SK-N-SH (cell line): ENCODE results near the gene MAN1A1. TPM values are rescaled to one million over a fixed set of nuclear protein-coding genes. Genes with fewer than 3 reads are reported as not detected.
A peak's percentile ranks its signal among the peaks of the same experiment; 100 is the strongest.

Source experiments
- CTCF ChIA-PET: fragments of 300-600, 350-600 bp; formaldehyde crosslinking; extraction: SDS; loops from one replicate; lab custom pipeline; 2021; lab: Yijun Ruan, JAX
- POLR2A ChIA-PET: fragments of 350-600 bp; sonication (Branson Sonifier 250); formaldehyde crosslinking; extraction: SDS; loops from one replicate; lab custom pipeline; 2020; ENCODE audit warnings: antibody characterized with exemption, inconsistent platforms; lab: Yijun Ruan, JAX
- DNase-seq: peaks from one replicate; pipeline ENCODE4 v3.0.0; 2012
- H2AFZ ChIP-seq: fragments of 200-600 bp; sonication (generic); 2 replicates; pipeline ENCODE4 v1.8.1; 2016; ENCODE audit warnings: antibody characterized with exemption, mild to moderate bottlenecking, low read depth
- H3F3A ChIP-seq: fragments of 200-600 bp; sonication (generic); replicated peaks from 2 replicates; pipeline ENCODE3; 2016; ENCODE audit warnings: antibody characterized with exemption, mild to moderate bottlenecking; ENCODE audit not compliant: insufficient read depth
- H3K27ac ChIP-seq, 2 experiments: fragments of 200-500 bp in 1 of 2; fragments of 200-600 bp in 1 of 2; sonication (Bioruptor generic) in 1 of 2; sonication (generic), shearing (Covaris generic) in 1 of 2; 2 replicates each; pipeline versions ENCODE4 v1.5.1 to v1.6.1; 2014 to 2016; ENCODE audit warnings: low read depth in 2 of 2, inconsistent platforms in 1 of 2, low read length in 1 of 2, mild to moderate bottlenecking in 1 of 2, mixed read lengths in 1 of 2
- H3K27me3 ChIP-seq: fragments of 200-600 bp; sonication (generic), shearing (Covaris generic); 2 replicates; pipeline ENCODE4 v1.6.1; 2016; ENCODE audit warnings: mixed run types; ENCODE audit not compliant: insufficient read depth
- H3K36me3 ChIP-seq, 2 experiments: fragments of 200-500 bp in 1 of 2; fragments of 200-600 bp in 1 of 2; sonication (Bioruptor generic) in 1 of 2; sonication (generic) in 1 of 2; replicated peaks in 1 of 2; 2 replicates each; pipeline versions ENCODE3 to v1.5.1; 2014 to 2016; ENCODE audit warnings: low read length in 1 of 2, mild to moderate bottlenecking in 1 of 2; ENCODE audit not compliant: insufficient read depth in 2 of 2, control insufficient read depth in 1 of 2
- H3K4me1 ChIP-seq, 2 experiments: fragments of 200-500 bp in 1 of 2; fragments of 200-600 bp in 1 of 2; sonication (Bioruptor generic) in 1 of 2; sonication (generic), shearing (Covaris generic) in 1 of 2; 2 replicates each; pipeline versions ENCODE4 v1.5.1 to v1.6.1; 2014 to 2016; ENCODE audit warnings: low read depth in 1 of 2, low read length in 1 of 2, mixed run types in 1 of 2; ENCODE audit not compliant: insufficient read depth in 2 of 2, control insufficient read depth in 1 of 2
- H3K4me2 ChIP-seq: fragments of 200-600 bp; sonication (generic), shearing (Covaris generic); 2 replicates; pipeline ENCODE4 v1.6.1; 2017; ENCODE audit warnings: mixed run types
- H3K4me3 ChIP-seq, 2 experiments: fragments of 200-500 bp in 1 of 2; fragments of 200-600 bp in 1 of 2; sonication (Bioruptor generic) in 1 of 2; sonication (generic), shearing (Covaris generic) in 1 of 2; 2 replicates each; pipeline versions ENCODE4 v1.5.1 to v1.8.1; 2014 to 2016; ENCODE audit warnings: low read depth in 2 of 2, inconsistent platforms in 1 of 2, low read length in 1 of 2, mild to moderate bottlenecking in 1 of 2, mixed read lengths in 1 of 2, moderate library complexity in 1 of 2
- H3K79me2 ChIP-seq: fragments of 200-600 bp; sonication (generic); 2 replicates; pipeline ENCODE4 v1.8.1; 2017; ENCODE audit warnings: mild to moderate bottlenecking; ENCODE audit not compliant: insufficient read depth
- H3K9ac ChIP-seq: fragments of 200-600 bp; sonication (generic); 2 replicates; pipeline ENCODE4 v1.6.1; 2017; ENCODE audit warnings: mixed run types
- H3K9me2 ChIP-seq: fragments of 200-600 bp; sonication (generic); 2 replicates; pipeline ENCODE4 v1.6.1; 2017; ENCODE audit warnings: mixed run types
- H3K9me3 ChIP-seq: fragments of 200-600 bp; sonication (generic); 2 replicates; pipeline ENCODE4 v1.6.1; 2017; ENCODE audit warnings: mixed run types, mild to moderate bottlenecking, moderate library complexity
- H4K20me1 ChIP-seq: fragments of 200-600 bp; sonication (generic); 2 replicates; pipeline ENCODE4 v1.6.1; 2017; ENCODE audit warnings: mild to moderate bottlenecking, mixed run types; ENCODE audit not compliant: insufficient read depth
- CHD2 ChIP-seq: fragments of 150-350 bp; IDR thresholded peaks from 2 replicates; pipeline ENCODE4 v1.6.1; 2018; ENCODE audit warnings: low read length; ENCODE audit not compliant: partially characterized antibody
- ELF1 ChIP-seq: IDR thresholded peaks from 2 replicates; pipeline ENCODE4 v1.4.0; 2012
- EP300 ChIP-seq, 2 experiments: IDR thresholded peaks; 2 replicates each; pipeline versions ENCODE4 v1.4.0 to v1.6.1; 2012; ENCODE audit warnings: borderline replicate concordance in 1 of 2, low read depth in 1 of 2, low read length in 1 of 2
- EZH2phosphoT487 ChIP-seq: fragments of 200-600 bp; sonication (generic); IDR thresholded peaks from 2 replicates; pipeline ENCODE4 v1.6.1; 2017; ENCODE audit warnings: low read depth, mixed run types, mild to moderate bottlenecking, antibody characterized with exemption, moderate library complexity, borderline replicate concordance
- FOSL2 ChIP-seq: IDR thresholded peaks from 2 replicates; pipeline ENCODE4 v1.4.0; 2012; ENCODE audit warnings: low read depth, mild to moderate bottlenecking, moderate library complexity, borderline replicate concordance
- FOXJ3 ChIP-seq: sonication (generic); formaldehyde crosslinking; IDR thresholded peaks from 2 replicates; pipeline ENCODE4 v1.5.1; 2020; ENCODE audit warnings: mild to moderate bottlenecking, missing genetic modification reagents
- FOXM1 ChIP-seq: IDR thresholded peaks from 2 replicates; pipeline ENCODE4 v1.4.0; 2012; ENCODE audit warnings: low read depth, mild to moderate bottlenecking
- GABPA ChIP-seq: IDR thresholded peaks from 2 replicates; pipeline ENCODE4 v1.4.0; 2012; ENCODE audit warnings: low read depth, mild to moderate bottlenecking
- JUND ChIP-seq: IDR thresholded peaks from 2 replicates; pipeline ENCODE4 v1.4.0; 2012
- MEF2A ChIP-seq: IDR thresholded peaks from 2 replicates; pipeline ENCODE4 v1.4.0; 2012; ENCODE audit warnings: low read depth, borderline replicate concordance
- MXI1 ChIP-seq: IDR thresholded peaks from 2 replicates; pipeline ENCODE4 v1.6.1; 2012; ENCODE audit warnings: mild to moderate bottlenecking, low read depth, low read length, improper control_type of control experiment
- NFIC ChIP-seq: IDR thresholded peaks from 2 replicates; pipeline ENCODE4 v1.4.0; 2012; ENCODE audit warnings: borderline replicate concordance
- NRF1 ChIP-seq: IDR thresholded peaks from 2 replicates; pipeline ENCODE4 v1.6.1; 2012; ENCODE audit warnings: low read depth, mild to moderate bottlenecking, low read length
- RAD21 ChIP-seq: IDR thresholded peaks from 2 replicates; pipeline ENCODE4 v1.6.1; 2012; ENCODE audit warnings: mild to moderate bottlenecking, low read length
- RCOR1 ChIP-seq: fragments of 150-350 bp; IDR thresholded peaks from 2 replicates; pipeline ENCODE4 v1.6.1; 2017; ENCODE audit warnings: antibody characterized with exemption, low read length
- SIN3A ChIP-seq: IDR thresholded peaks from 2 replicates; pipeline ENCODE4 v1.6.1; 2012; ENCODE audit warnings: low read depth, mild to moderate bottlenecking, low read length, moderate library complexity, borderline replicate concordance
- SMC3 ChIP-seq: IDR thresholded peaks from 2 replicates; pipeline ENCODE4 v1.6.1; 2012; ENCODE audit warnings: low read depth, low read length, improper control_type of control experiment
- TCF12 ChIP-seq: IDR thresholded peaks from 2 replicates; pipeline ENCODE4 v1.4.0; 2012
- TEAD4 ChIP-seq: IDR thresholded peaks from 2 replicates; pipeline ENCODE4 v1.4.0; 2012; ENCODE audit warnings: mild to moderate bottlenecking, borderline replicate concordance; ENCODE audit not compliant: insufficient read depth
- YY1 ChIP-seq: IDR thresholded peaks from 2 replicates; pipeline ENCODE4 v1.4.0; 2012; ENCODE audit warnings: low read depth, mild to moderate bottlenecking
- WGBS: methylation state at CpG from one replicate; pipeline ENCODE4 v1.1.6; 2017; ENCODE audit warnings: low lambda C conversion rate; 5-methylcytosine and 5-hydroxymethylcytosine counted together
- polyA plus RNA-seq, 3 experiments: library from polyadenylated mRNA; depleted of rRNA; stranded (reverse); fragments of >200 nt; gene quantifications; 2 replicates each; pipeline ENCODE4 v1.2.3, GENCODE V29; 2012
- TF ChIP-seq, protein P1 (sequence below): IDR thresholded peaks from 2 replicates; pipeline ENCODE4 v1.4.0; 2012; ENCODE audit warnings: low read depth
- TF ChIP-seq, protein P2 (sequence below): IDR thresholded peaks from 2 replicates; pipeline ENCODE4; 2012
- TF ChIP-seq, protein P3 (sequence below): IDR thresholded peaks from 2 replicates; pipeline ENCODE4 v1.4.0; 2012; ENCODE audit warnings: low read depth, borderline replicate concordance
- TF ChIP-seq, protein P4 (sequence below): fragments of 200-600 bp; sonication (generic); IDR thresholded peaks from 2 replicates; pipeline ENCODE4 v1.6.1; 2017; ENCODE audit warnings: antibody characterized with exemption, mild to moderate bottlenecking, moderate library complexity
- TF ChIP-seq, protein P5 (sequence below): IDR thresholded peaks from 2 replicates; pipeline ENCODE4 v1.4.0; 2012; ENCODE audit warnings: low read depth, borderline replicate concordance

Gene MAN1A1
- polyA plus RNA-seq, 1 of the 3 experiments (the other 2 are of a cell fraction) = 28.0 TPM

DNA sequence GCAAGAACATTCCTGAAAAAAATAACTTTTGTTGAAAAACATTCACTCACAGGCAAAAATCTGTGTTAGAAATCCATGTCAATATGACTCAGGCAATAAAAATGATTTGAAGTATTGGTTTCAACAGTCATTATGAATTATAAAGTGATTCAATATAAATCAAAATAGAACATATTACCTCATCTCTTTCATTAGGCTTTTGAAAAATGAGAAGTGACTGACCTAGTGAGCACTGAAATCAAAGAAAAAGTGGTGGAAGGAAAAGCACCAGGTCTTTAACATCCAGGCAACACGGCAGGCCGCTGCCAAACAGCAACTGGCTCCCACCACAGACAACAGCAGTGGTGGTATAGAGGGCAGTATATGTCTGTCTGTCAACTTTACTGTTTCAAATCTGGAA lies 68.9 kb downstream of the MAN1A1 start:
- Histone ChIP-seq H3K79me2 (no peaks in the 10 kb centered on the region), H3K4me2 (peak overlapping the region; percentile 25; the same call in 1 of the 2 replicates), H3K27ac (peak overlapping the region; percentile 34 to 67; a peak in 3 of 4 replicates), H3F3A (peaks cover 12% of the 10 kb centered on the region), H3K9me2 (no peaks in the 10 kb centered on the region), H3K4me3 (no peak overlapping the region), H2AFZ (no peak overlapping the region), H4K20me1 (no peaks in the 10 kb centered on the region), H3K27me3 (no peaks in the 10 kb centered on the region), H3K4me1 (peaks cover 8 to 15% of the 10 kb centered on the region in 2 experiments; a peak in 3 of 4 replicates), H3K36me3 (peaks cover 0 to 15% of the 10 kb centered on the region in 2 experiments), H3K9me3 (peaks cover 4% of the 10 kb centered on the region; the same call in 1 of the 2 replicates), H3K9ac (no peak overlapping the region)
- ChIA-PET CTCF (no interaction called here), POLR2A (no interaction called here)
- TF ChIP-seq ELF1 (no peak), SMC3 (no peak), TEAD4 (no peak), RAD21 (no peak), EP300 (IDR thresholded peaks at IDR 0.05; ENCODE audit: borderline replicate concordance in 1 of 2, low read depth in 1 of 2, low read length in 1 of 2) (peak in 1 of 2 experiments; percentile 36; a peak in 1 of 4 replicates), NFIC (no peak), EZH2phosphoT487 (no peak), NRF1 (no peak), MXI1 (no peak), FOSL2 (peak; percentile 25; the same call in 1 of the 2 replicates), GABPA (no peak), SIN3A (no peak), FOXM1 (no peak), FOXJ3 (CRISPR knock-in tag) (no peak), YY1 (no peak), JUND (peak; percentile 39), MEF2A (0 out of 2 replicates have a peak, but pooled peaks have one; percentile 32), TCF12 (0 out of 2 replicates have a peak, but pooled peaks have one; percentile 40), RCOR1 (no peak), CHD2 (no peak)
- TF ChIP-seq, protein P1, sequence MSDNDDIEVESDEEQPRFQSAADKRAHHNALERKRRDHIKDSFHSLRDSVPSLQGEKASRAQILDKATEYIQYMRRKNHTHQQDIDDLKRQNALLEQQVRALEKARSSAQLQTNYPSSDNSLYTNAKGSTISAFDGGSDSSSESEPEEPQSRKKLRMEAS = no peak
- TF ChIP-seq, protein P2, sequence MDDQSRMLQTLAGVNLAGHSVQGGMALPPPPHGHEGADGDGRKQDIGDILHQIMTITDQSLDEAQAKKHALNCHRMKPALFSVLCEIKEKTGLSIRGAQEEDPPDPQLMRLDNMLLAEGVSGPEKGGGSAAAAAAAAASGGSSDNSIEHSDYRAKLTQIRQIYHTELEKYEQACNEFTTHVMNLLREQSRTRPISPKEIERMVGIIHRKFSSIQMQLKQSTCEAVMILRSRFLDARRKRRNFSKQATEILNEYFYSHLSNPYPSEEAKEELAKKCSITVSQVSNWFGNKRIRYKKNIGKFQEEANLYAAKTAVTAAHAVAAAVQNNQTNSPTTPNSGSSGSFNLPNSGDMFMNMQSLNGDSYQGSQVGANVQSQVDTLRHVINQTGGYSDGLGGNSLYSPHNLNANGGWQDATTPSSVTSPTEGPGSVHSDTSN = peak; percentile 79
- TF ChIP-seq, protein P3, sequence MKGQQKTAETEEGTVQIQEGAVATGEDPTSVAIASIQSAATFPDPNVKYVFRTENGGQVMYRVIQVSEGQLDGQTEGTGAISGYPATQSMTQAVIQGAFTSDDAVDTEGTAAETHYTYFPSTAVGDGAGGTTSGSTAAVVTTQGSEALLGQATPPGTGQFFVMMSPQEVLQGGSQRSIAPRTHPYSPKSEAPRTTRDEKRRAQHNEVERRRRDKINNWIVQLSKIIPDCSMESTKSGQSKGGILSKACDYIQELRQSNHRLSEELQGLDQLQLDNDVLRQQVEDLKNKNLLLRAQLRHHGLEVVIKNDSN = no peak
- TF ChIP-seq, protein P4, sequence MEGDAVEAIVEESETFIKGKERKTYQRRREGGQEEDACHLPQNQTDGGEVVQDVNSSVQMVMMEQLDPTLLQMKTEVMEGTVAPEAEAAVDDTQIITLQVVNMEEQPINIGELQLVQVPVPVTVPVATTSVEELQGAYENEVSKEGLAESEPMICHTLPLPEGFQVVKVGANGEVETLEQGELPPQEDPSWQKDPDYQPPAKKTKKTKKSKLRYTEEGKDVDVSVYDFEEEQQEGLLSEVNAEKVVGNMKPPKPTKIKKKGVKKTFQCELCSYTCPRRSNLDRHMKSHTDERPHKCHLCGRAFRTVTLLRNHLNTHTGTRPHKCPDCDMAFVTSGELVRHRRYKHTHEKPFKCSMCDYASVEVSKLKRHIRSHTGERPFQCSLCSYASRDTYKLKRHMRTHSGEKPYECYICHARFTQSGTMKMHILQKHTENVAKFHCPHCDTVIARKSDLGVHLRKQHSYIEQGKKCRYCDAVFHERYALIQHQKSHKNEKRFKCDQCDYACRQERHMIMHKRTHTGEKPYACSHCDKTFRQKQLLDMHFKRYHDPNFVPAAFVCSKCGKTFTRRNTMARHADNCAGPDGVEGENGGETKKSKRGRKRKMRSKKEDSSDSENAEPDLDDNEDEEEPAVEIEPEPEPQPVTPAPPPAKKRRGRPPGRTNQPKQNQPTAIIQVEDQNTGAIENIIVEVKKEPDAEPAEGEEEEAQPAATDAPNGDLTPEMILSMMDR = no peak
- TF ChIP-seq, protein P5, sequence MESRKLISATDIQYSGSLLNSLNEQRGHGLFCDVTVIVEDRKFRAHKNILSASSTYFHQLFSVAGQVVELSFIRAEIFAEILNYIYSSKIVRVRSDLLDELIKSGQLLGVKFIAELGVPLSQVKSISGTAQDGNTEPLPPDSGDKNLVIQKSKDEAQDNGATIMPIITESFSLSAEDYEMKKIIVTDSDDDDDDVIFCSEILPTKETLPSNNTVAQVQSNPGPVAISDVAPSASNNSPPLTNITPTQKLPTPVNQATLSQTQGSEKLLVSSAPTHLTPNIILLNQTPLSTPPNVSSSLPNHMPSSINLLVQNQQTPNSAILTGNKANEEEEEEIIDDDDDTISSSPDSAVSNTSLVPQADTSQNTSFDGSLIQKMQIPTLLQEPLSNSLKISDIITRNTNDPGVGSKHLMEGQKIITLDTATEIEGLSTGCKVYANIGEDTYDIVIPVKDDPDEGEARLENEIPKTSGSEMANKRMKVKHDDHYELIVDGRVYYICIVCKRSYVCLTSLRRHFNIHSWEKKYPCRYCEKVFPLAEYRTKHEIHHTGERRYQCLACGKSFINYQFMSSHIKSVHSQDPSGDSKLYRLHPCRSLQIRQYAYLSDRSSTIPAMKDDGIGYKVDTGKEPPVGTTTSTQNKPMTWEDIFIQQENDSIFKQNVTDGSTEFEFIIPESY = no peak
- DNase-seq = no peak
- WGBS = 50% methylated on average over 2 of the region's 2 CpGs
